Measurements from ENCODE around the gene HADHB. TPM values are rescaled to one million over a fixed set of nuclear protein-coding genes. Genes with fewer than 3 reads are reported as not detected.

HADHB gene
- polyA plus RNA-seq, 4 donors = 102 to 331 (median 189) TPM

DNA sequence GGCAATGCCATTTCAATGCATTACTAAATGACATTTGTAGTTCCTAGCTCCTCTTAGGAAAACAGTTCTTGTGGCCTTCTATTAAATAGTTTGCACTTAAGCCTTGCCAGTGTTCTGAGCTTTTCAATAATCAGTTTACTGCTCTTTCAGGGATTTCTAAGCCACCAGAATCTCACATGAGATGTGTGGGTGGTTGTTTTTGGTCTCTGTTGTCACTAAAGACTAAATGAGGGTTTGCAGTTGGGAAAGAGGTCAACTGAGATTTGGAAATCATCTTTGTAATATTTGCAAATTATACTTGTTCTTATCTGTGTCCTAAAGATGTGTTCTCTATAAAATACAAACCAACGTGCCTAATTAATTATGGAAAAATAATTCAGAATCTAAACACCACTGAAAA, 45.3 kb downstream of the HADHB start:
- Histone ChIP-seq H3K27ac (ENCODE audit: low read depth in 1 of 3, low read length in 2 of 3) (no peak overlapping the region), H3K36me3 (ENCODE audit: control insufficient read depth in 3 of 3, insufficient read depth in 2 of 3, low read depth in 1 of 3, low read length in 3 of 3) (peaks cover 6 to 22% (median 10%) of the 10 kb centered on the region in 3 donors), H3K4me1 (ENCODE audit: control insufficient read depth in 3 of 3, insufficient read depth in 2 of 3, low read depth in 1 of 3, low read length in 2 of 3) (peaks cover 0 to 3% (median 0%) of the 10 kb centered on the region in 3 donors), H3K4me3 (ENCODE audit: low read depth in 1 of 3, low read length in 3 of 3) (no peak overlapping the region), H3K27me3 (ENCODE audit: control insufficient read depth in 3 of 3, insufficient read depth in 3 of 3, low read length in 3 of 3) (peaks cover 0 to 2% (median 0%) of the 10 kb centered on the region in 3 donors), H3K9me3 (ENCODE audit: control insufficient read depth in 2 of 2, insufficient read depth in 1 of 2, low read depth in 1 of 2, low read length in 1 of 2) (no peaks in the 10 kb centered on the region)
- no peak for FAIRE-seq
- 44 to 70% (median 50%) methylated on average over 1 of the region's 1 CpG for WGBS, 3 donors
- DNase-seq = no peak

DNA sequence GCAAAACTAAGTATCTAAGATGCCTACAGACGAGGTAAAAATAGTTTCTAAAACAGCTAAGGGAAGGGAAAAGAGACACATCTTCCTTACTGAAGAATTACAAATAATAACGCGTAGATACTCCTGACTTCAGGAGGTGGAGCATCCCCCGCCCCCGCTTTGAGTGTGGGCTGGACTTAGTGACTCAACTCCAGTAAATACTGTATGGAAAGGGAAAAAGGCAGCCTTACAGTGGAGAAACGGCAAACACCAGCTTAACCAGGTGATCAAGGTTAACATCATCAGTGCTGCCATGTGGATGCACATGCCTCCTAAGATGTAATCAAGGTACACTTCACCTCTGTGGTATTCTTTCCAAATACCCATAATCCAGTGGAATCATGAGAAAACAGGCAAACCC, 47.9 kb downstream of the HADHB start:
- Histone ChIP-seq H3K36me3 (ENCODE audit: control insufficient read depth in 3 of 3, insufficient read depth in 2 of 3, low read depth in 1 of 3, low read length in 3 of 3) (peaks cover 3 to 7% (median 4%) of the 10 kb centered on the region in 3 donors), H3K27me3 (ENCODE audit: control insufficient read depth in 3 of 3, insufficient read depth in 3 of 3, low read length in 3 of 3) (peaks cover 0 to 25% (median 0%) of the 10 kb centered on the region in 3 donors), H3K4me1 (ENCODE audit: control insufficient read depth in 3 of 3, insufficient read depth in 2 of 3, low read depth in 1 of 3, low read length in 2 of 3) (no peaks in the 10 kb centered on the region), H3K4me3 (ENCODE audit: low read depth in 1 of 3, low read length in 3 of 3) (no peak overlapping the region), H3K9me3 (ENCODE audit: control insufficient read depth in 2 of 2, insufficient read depth in 1 of 2, low read depth in 1 of 2, low read length in 1 of 2) (no peaks in the 10 kb centered on the region), H3K27ac (ENCODE audit: low read depth in 1 of 3, low read length in 2 of 3) (no peak overlapping the region)
- no peak for DNase-seq
- 69 to 74% (median 70%) methylated on average over 6 of the region's 6 CpGs for WGBS, 3 donors
- FAIRE-seq = no peak

DNA sequence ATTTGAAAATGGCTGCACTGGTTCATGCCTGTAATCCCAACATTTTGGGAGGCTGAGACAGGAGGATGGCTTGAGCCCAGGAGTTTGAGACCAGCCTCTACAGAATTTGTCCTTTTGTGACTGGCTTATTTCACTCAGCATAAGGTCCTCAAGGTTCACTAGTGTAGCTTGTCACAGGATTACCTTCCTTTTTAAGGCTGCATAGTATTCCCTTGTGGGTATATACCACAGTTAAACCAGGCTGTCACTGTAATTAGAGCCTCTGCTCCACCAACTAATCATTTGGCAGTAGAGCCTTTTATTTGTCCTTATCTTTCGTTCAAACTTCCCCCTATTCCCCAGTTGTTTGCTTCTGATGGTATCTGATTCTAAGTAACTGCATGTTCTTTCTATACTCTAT, 50.8 kb downstream of the HADHB start:
- H3K9me3 ChIP-seq (ENCODE audit: control insufficient read depth in 2 of 2, insufficient read depth in 1 of 2, low read depth in 1 of 2, low read length in 1 of 2) = no peaks in the 10 kb centered on the region
- FAIRE-seq (no peak), DNase-seq (no peak)
- H3K4me1 ChIP-seq (ENCODE audit: control insufficient read depth in 3 of 3, insufficient read depth in 2 of 3, low read depth in 1 of 3, low read length in 2 of 3) = peaks cover 0 to 10% (median 1%) of the 10 kb centered on the region in 3 donors
- 46 to 70% (median 67%) methylated on average over 1 of the region's 1 CpG for WGBS, 3 donors
- H3K27ac ChIP-seq (ENCODE audit: low read depth in 1 of 3, low read length in 2 of 3) = no peak overlapping the region
- H3K36me3 ChIP-seq (ENCODE audit: control insufficient read depth in 3 of 3, insufficient read depth in 2 of 3, low read depth in 1 of 3, low read length in 3 of 3) = no peaks in the 10 kb centered on the region
- peaks cover 0 to 41% (median 0%) of the 10 kb centered on the region in 3 donors for H3K27me3 ChIP-seq (ENCODE audit: control insufficient read depth in 3 of 3, insufficient read depth in 3 of 3, low read length in 3 of 3)
- H3K4me3 ChIP-seq (ENCODE audit: low read depth in 1 of 3, low read length in 3 of 3) = no peak overlapping the region

DNA sequence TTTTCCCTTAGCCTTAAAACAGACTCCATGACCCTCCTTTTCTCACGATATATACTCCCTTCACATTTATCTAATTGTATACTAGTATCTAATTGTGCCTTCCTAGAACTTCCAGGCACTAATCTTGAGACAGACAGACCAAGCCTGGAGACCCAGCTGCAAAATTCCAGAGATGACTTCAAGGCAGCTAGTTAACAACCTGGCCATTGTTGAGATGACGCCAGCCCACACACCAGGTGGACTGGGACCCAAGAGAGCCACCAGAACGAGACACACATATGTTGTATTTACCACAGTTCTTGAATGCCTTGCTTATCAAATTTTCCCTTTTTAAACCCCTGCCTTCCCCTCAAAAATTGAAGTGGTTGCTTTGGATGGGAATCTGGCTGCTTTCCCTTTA, 52.3 kb downstream of the HADHB start:
- Histone ChIP-seq H3K27ac (ENCODE audit: low read depth in 1 of 3, low read length in 2 of 3) (no peak overlapping the region), H3K27me3 (ENCODE audit: control insufficient read depth in 3 of 3, insufficient read depth in 3 of 3, low read length in 3 of 3) (peaks cover 0 to 49% (median 0%) of the 10 kb centered on the region in 3 donors), H3K9me3 (ENCODE audit: control insufficient read depth in 2 of 2, insufficient read depth in 1 of 2, low read depth in 1 of 2, low read length in 1 of 2) (no peaks in the 10 kb centered on the region), H3K36me3 (ENCODE audit: control insufficient read depth in 3 of 3, insufficient read depth in 2 of 3, low read depth in 1 of 3, low read length in 3 of 3) (no peaks in the 10 kb centered on the region), H3K4me3 (ENCODE audit: low read depth in 1 of 3, low read length in 3 of 3) (no peak overlapping the region), H3K4me1 (ENCODE audit: control insufficient read depth in 3 of 3, insufficient read depth in 2 of 3, low read depth in 1 of 3, low read length in 2 of 3) (peaks cover 0 to 10% (median 4%) of the 10 kb centered on the region in 3 donors)
- whole genome bisulfite sequencing, 3 donors = 88 to 93% (median 90%) methylated on average over 3 of the region's 3 CpGs
- DNase-seq (no peak), FAIRE-seq (no peak)

DNA sequence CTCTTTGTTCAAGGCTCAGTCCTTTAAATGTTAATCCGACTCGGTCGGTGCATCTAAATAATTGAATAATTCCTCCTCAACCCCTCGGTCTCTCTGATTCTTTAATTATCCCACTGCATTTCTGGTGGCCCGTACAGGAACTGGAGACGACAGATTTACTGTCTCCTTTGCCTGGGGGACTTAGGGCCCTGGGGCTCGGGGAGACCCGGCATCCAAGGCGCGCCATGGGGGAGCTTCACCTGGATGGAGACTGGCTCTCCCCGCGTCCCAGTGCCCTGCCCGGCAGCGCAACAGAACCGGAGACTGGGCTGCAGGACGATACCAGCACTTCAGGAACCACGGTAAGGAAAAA, 53.5 kb downstream of the HADHB start:
- Histone ChIP-seq H3K27me3 (ENCODE audit: control insufficient read depth in 3 of 3, insufficient read depth in 3 of 3, low read length in 3 of 3) (peaks cover 0 to 52% (median 0%) of the 10 kb centered on the region in 3 donors), H3K4me1 (ENCODE audit: control insufficient read depth in 3 of 3, insufficient read depth in 2 of 3, low read depth in 1 of 3, low read length in 2 of 3) (peaks cover 0 to 10% (median 4%) of the 10 kb centered on the region in 3 donors), H3K36me3 (ENCODE audit: control insufficient read depth in 3 of 3, insufficient read depth in 2 of 3, low read depth in 1 of 3, low read length in 3 of 3) (no peaks in the 10 kb centered on the region), H3K27ac (ENCODE audit: low read depth in 1 of 3, low read length in 2 of 3) (peak overlapping the region in 2 of 3 donors; percentile 47 to 82), H3K9me3 (ENCODE audit: control insufficient read depth in 2 of 2, insufficient read depth in 1 of 2, low read depth in 1 of 2, low read length in 1 of 2) (no peaks in the 10 kb centered on the region), H3K4me3 (ENCODE audit: low read depth in 1 of 3, low read length in 3 of 3) (peak overlapping the region in 2 of 3 donors; percentile 48 to 51)
- DNase-seq = no peak
- WGBS, 3 donors = 48 to 80% (median 53%) methylated on average over 17 of the region's 17 CpGs
- no peak for FAIRE-seq

DNA sequence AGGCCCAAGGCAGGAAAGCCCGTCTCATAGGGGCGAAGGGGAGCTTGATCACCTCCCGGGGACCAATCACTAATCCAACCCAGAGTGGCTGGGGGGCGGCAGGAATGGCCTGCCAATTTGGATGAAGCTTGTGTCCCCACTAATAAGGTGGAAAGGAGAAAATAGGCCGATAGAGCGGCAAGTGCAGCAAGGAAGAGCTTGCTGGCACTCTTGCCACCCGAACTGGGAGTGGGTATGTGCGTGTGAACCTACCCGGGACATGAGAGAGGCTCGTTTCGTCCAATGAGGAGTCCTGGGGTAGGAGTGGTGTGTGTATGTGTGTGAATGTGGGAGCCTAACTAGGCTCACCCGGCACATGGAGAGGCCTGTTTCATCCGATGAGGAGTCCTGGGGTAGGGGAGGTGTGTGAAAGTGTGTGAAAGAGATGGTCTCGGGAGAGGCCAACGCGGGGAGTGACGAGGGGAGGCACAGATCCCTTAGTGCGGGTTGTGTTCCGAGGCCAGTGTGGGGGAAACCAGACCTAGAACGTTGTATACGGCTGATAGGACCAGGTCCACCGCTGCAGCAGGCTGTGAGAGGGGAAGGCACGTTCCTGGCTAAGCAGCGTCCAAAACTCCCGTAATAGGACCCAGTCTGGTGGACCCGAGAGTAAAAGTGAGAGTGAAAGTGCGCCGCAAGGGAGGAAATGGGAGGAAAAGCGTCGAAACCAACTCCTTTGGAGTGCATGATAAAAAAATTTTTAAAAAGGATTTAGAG, 54.1 kb downstream of the HADHB start:
- WGBS, 3 donors = 7 to 10% (median 9%) methylated on average over 30 of the region's 30 CpGs
- no peaks in the 10 kb centered on the region for H3K36me3 ChIP-seq (ENCODE audit: control insufficient read depth in 3 of 3, insufficient read depth in 2 of 3, low read depth in 1 of 3, low read length in 3 of 3)
- FAIRE-seq = no peak
- DNase-seq = peak; percentile 50 to 80
- H3K9me3 ChIP-seq (ENCODE audit: control insufficient read depth in 2 of 2, insufficient read depth in 1 of 2, low read depth in 1 of 2, low read length in 1 of 2) = no peaks in the 10 kb centered on the region
- H3K27me3 ChIP-seq (ENCODE audit: control insufficient read depth in 3 of 3, insufficient read depth in 3 of 3, low read length in 3 of 3) = peaks cover 0 to 52% (median 0%) of the 10 kb centered on the region in 3 donors
- peaks cover 0 to 10% (median 4%) of the 10 kb centered on the region in 3 donors for H3K4me1 ChIP-seq (ENCODE audit: control insufficient read depth in 3 of 3, insufficient read depth in 2 of 3, low read depth in 1 of 3, low read length in 2 of 3)
- peak overlapping the region; percentile 34 to 82 (median 47) for H3K27ac ChIP-seq (ENCODE audit: low read depth in 1 of 3, low read length in 2 of 3)
- peak overlapping the region; percentile 31 to 51 (median 48) for H3K4me3 ChIP-seq (ENCODE audit: low read depth in 1 of 3, low read length in 3 of 3)

DNA sequence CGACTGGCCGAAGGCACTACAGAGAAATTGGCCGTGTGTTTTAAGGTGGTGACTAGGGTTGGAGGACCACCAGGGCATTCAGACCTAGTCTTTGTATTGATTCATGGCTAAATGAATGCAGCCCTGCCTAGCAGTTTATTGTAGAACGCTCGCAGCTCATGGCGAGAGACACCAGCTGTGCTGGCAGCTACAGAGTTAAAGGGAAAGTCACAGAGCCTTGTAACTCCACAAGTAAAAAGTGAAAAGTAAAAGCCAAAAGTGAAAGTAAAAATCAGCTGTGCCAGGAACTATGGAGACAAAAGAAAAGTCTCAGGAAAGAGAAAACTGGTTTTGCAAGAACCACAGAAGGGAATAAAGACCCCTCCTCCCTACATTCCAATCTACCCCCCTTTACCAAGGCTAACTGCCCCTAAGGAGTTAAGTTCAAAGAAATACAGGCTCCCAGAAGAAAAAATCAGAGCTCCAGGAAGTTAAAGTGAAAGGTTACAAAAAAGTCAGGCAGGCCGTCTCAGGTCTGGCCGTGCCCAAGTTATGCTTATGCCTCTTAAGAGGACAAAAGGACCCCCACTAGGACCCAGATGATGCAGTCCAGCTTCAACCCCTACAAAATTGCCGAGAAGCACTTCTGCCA, 54.8 kb downstream of the HADHB start:
- DNase-seq (peak; percentile 77 to 85), FAIRE-seq (no peak)
- WGBS, 3 donors = 1 to 4% (median 2%) methylated on average over 9 of the region's 9 CpGs
- H3K27me3 ChIP-seq (ENCODE audit: control insufficient read depth in 3 of 3, insufficient read depth in 3 of 3, low read length in 3 of 3) = peaks cover 0 to 52% (median 0%) of the 10 kb centered on the region in 3 donors
- peaks cover 0 to 10% (median 4%) of the 10 kb centered on the region in 3 donors for H3K4me1 ChIP-seq (ENCODE audit: control insufficient read depth in 3 of 3, insufficient read depth in 2 of 3, low read depth in 1 of 3, low read length in 2 of 3)
- H3K36me3 ChIP-seq (ENCODE audit: control insufficient read depth in 3 of 3, insufficient read depth in 2 of 3, low read depth in 1 of 3, low read length in 3 of 3) = no peaks in the 10 kb centered on the region
- peak overlapping the region; percentile 31 to 51 (median 48) for H3K4me3 ChIP-seq (ENCODE audit: low read depth in 1 of 3, low read length in 3 of 3)
- peak overlapping the region; percentile 36 to 84 (median 82) for H3K27ac ChIP-seq (ENCODE audit: low read depth in 1 of 3, low read length in 2 of 3)
- H3K9me3 ChIP-seq (ENCODE audit: control insufficient read depth in 2 of 2, insufficient read depth in 1 of 2, low read depth in 1 of 2, low read length in 1 of 2) = no peaks in the 10 kb centered on the region

DNA sequence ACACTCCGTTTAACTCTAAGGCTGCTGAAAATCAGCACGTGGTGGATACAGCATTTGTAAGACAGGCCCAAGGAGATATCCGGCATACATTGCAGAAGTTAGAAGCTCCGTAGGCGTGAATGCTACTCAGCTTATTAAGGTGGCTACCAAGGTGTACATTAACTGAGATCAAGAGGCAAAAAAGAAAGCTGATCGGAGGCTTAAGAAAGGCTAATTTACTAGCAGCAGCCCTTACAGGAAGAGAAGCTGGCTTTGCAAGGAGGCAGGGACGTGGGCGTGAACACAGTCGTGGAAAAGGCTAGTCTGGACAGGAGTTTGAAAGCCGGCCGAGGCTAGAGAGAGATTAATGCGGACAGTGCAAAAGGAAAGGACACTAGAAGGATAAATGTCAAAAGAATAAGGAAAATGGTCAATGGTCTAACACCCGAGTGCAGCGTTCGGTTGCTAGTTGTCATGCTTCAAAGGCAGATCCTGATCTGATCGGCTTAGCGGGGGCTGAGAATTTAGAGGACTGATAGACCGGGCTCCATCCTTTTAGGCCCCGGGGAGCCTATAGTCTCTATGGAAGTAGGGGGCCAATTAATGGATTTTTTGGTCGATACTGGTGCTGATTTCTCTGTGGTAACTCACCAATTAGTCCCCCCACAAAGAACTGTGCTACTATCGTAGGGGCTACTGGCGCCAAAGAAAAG, 55.6 kb downstream of the HADHB start:
- Histone ChIP-seq H3K27ac (ENCODE audit: low read depth in 1 of 3, low read length in 2 of 3) (peak overlapping the region in 2 of 3 donors; percentile 82 to 83), H3K36me3 (ENCODE audit: control insufficient read depth in 3 of 3, insufficient read depth in 2 of 3, low read depth in 1 of 3, low read length in 3 of 3) (no peaks in the 10 kb centered on the region), H3K4me1 (ENCODE audit: control insufficient read depth in 3 of 3, insufficient read depth in 2 of 3, low read depth in 1 of 3, low read length in 2 of 3) (peaks cover 0 to 10% (median 4%) of the 10 kb centered on the region in 3 donors), H3K9me3 (ENCODE audit: control insufficient read depth in 2 of 2, insufficient read depth in 1 of 2, low read depth in 1 of 2, low read length in 1 of 2) (no peaks in the 10 kb centered on the region), H3K27me3 (ENCODE audit: control insufficient read depth in 3 of 3, insufficient read depth in 3 of 3, low read length in 3 of 3) (peaks cover 0 to 47% (median 0%) of the 10 kb centered on the region in 3 donors), H3K4me3 (ENCODE audit: low read depth in 1 of 3, low read length in 3 of 3) (peak overlapping the region in 1 of 3 donors; percentile 48)
- peak in 1 of 2 donors; percentile 70 for DNase-seq
- WGBS, 3 donors = 36 to 42% (median 38%) methylated on average over 22 of the region's 22 CpGs
- no peak for FAIRE-seq
